ENCODE results near the gene WDFY2. TPM values are rescaled to one million over a fixed set of nuclear protein-coding genes. Genes with fewer than 3 reads are reported as not detected.
A peak's percentile ranks its signal among the peaks of the same experiment; 100 is the strongest.

Gene WDFY2
- total and polyA plus RNA-seq, 2 of the 13 experiments (the other 11 are each of a cell fraction or from before 2014, with no cell fraction given) = 22.6 to 27.0 TPM

- TF ChIP-seq ZFP91 (CRISPR knock-in tag; IDR thresholded peaks at IDR 0.05; ENCODE audit: borderline replicate concordance) = peak; percentile 66; the same call in 1 of the 2 replicates
- TF ChIP-seq SRSF1 (optimal IDR thresholded peaks at IDR 0.05; ENCODE audit: low read depth, low read length) = no peak
- TF ChIP-seq ZBTB1 (CRISPR knock-in tag; IDR thresholded peaks at IDR 0.05; ENCODE audit: borderline replicate concordance) = no peak
- no peak for TF ChIP-seq NFRKB (IDR thresholded peaks at IDR 0.05)
- no peak for TF ChIP-seq ZNF446 (CRISPR knock-in tag; IDR thresholded peaks at IDR 0.05)
- TF ChIP-seq DNMT1 (CRISPR knock-in tag; IDR thresholded peaks at IDR 0.05) = no peak
- TF ChIP-seq AFF4 (CRISPR knock-in tag; IDR thresholded peaks at IDR 0.05) = peak; percentile 86
- TF ChIP-seq TEAD2 (CRISPR knock-in tag; IDR thresholded peaks at IDR 0.05) = no peak
- TF ChIP-seq DMTF1 (CRISPR knock-in tag; IDR thresholded peaks at IDR 0.05) = 0 out of 2 replicates have a peak, but pooled peaks have one; percentile 71
- no peak for TF ChIP-seq SRSF4 (IDR thresholded peaks at IDR 0.05; ENCODE audit: low read depth, low read length, poor library complexity, severe bottlenecking)
- TF ChIP-seq ZNF441 (CRISPR knock-in tag; IDR thresholded peaks at IDR 0.05; ENCODE audit: borderline replicate concordance) = 0 out of 2 replicates have a peak, but pooled peaks have one; percentile 29
- TF ChIP-seq ZNF75D (CRISPR knock-in tag; IDR thresholded peaks at IDR 0.05; ENCODE audit: borderline replicate concordance) = no peak
- TF ChIP-seq SIX4 (CRISPR knock-in tag; IDR thresholded peaks at IDR 0.05) = peak; percentile 46; the same call in 1 of the 2 replicates
- no peak; the same call in 1 of the 2 replicates for TF ChIP-seq CBX5 (CRISPR knock-in tag; IDR thresholded peaks at IDR 0.05; ENCODE audit: borderline replicate concordance)
- no peak for TF ChIP-seq BCLAF1 (IDR thresholded peaks at IDR 0.05)
- TF ChIP-seq ZNF232 (CRISPR knock-in tag; IDR thresholded peaks at IDR 0.05; ENCODE audit: borderline replicate concordance) = no peak
- TF ChIP-seq CHD4 (IDR thresholded peaks at IDR 0.05; ENCODE audit: borderline replicate concordance, low read length) = no peak
- TF ChIP-seq ZNF7 (CRISPR knock-in tag; IDR thresholded peaks at IDR 0.05) = no peak
Measured at GRCh38 chr13:51583875-51584730, at the start of gene WDFY2 (continued).

Measured in HepG2 (cell line).